Measurements from ENCODE around the gene GPATCH11.

GPATCH11 gene

DNA sequence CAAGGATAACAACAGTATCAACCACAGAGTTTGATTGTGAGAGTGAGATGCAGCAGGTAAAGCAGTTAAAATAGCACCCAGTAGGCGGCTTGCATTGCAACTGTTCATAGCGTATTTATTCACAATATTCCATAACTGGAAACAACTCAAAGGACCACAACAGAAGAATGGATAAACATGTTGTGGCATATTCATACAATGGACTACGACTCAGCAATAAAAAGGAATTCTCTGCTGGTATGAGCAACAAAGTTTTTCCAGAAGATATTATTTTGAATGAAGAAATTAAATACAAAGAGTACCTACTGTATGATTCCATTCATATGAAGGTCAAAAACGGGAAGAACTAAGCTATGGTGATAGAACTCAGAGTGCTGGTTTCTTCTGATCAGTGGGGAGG lies 25.2 kb downstream of the GPATCH11 start:
- Histone ChIP-seq H4K20me1 (ENCODE audit: insufficient read depth, low read length) (no peaks in the 10 kb centered on the region), H3K36me3 (ENCODE audit: insufficient read depth, low read length) (peaks cover 68% of the 10 kb centered on the region), H3K4me2 (ENCODE audit: low read length) (no peak overlapping the region), H2AFZ (ENCODE audit: low read length) (no peak overlapping the region), H3K27ac (ENCODE audit: low read depth, low read length, poor library complexity, severe bottlenecking) (no peak overlapping the region), H3K9ac (ENCODE audit: low read length) (no peak overlapping the region), H3K4me3 (ENCODE audit: low read depth, low read length, poor library complexity, severe bottlenecking) (no peak overlapping the region), H3K9me2 (ENCODE audit: low read depth, low read length) (no peaks in the 10 kb centered on the region), H3K9me3 (ENCODE audit: low read length) (no peaks in the 10 kb centered on the region), H3K4me1 (ENCODE audit: insufficient read depth, low read length, severe bottlenecking) (no peaks in the 10 kb centered on the region), H3K79me2 (ENCODE audit: insufficient read depth, low read length) (no peaks in the 10 kb centered on the region), H3K27me3 (ENCODE audit: insufficient read depth, low read length) (no peaks in the 10 kb centered on the region), H3F3A (ENCODE audit: insufficient read depth, low read length) (no peaks in the 10 kb centered on the region)
- TF ChIP-seq, protein P1, sequence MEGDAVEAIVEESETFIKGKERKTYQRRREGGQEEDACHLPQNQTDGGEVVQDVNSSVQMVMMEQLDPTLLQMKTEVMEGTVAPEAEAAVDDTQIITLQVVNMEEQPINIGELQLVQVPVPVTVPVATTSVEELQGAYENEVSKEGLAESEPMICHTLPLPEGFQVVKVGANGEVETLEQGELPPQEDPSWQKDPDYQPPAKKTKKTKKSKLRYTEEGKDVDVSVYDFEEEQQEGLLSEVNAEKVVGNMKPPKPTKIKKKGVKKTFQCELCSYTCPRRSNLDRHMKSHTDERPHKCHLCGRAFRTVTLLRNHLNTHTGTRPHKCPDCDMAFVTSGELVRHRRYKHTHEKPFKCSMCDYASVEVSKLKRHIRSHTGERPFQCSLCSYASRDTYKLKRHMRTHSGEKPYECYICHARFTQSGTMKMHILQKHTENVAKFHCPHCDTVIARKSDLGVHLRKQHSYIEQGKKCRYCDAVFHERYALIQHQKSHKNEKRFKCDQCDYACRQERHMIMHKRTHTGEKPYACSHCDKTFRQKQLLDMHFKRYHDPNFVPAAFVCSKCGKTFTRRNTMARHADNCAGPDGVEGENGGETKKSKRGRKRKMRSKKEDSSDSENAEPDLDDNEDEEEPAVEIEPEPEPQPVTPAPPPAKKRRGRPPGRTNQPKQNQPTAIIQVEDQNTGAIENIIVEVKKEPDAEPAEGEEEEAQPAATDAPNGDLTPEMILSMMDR (IDR thresholded peaks at IDR 0.05; ENCODE audit: low read length) = no peak
- TF ChIP-seq EZH2 (IDR thresholded peaks at IDR 0.05; ENCODE audit: borderline replicate concordance, low read length) = no peak

DNA sequence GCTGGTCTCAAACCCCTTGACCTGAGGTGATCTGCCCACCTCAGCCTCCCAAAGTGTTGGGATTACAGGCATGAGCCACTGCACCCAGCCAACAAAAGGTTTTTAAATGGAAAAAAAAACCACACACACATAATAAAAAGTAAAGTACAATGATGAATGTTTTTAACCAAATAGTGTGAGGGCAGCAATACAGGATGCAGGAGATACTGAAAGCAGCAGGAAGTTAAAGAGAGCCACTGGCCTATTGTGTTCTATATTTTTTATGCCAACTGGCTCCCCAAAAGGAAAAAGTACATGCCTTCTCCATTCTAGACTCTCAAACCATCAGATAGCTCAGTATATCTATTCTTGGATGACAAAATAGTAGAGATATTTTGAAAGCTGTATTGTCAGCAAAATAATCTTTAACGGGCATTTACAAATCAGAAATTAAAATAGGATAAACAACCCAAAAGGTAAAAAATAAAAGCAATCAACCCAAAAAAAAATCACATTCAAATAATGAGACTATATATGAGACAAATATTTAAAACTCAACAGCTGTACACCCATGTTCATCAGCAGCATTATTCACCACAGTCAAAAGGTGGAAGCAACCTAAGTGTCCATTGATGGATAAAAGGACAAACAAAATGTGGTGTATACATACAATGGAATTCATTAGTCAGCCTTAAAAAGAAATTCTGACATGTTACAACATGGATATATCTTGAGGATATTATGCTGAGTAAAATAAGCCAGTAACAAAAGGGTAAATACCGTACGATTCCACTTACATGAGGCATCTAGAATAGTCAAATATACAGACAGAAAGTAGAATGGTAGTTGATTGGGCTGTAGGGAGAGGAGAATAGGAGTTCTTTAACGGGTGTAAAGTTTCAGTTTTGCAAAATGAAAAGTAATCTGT lies 26.2 kb downstream of the GPATCH11 start:
- no peaks in the 10 kb centered on the region for H3K9me3 ChIP-seq (ENCODE audit: low read length)
- H3K79me2 ChIP-seq (ENCODE audit: insufficient read depth, low read length) = no peaks in the 10 kb centered on the region
- H2AFZ ChIP-seq (ENCODE audit: low read length) = no peak overlapping the region
- no peaks in the 10 kb centered on the region for H3K4me1 ChIP-seq (ENCODE audit: insufficient read depth, low read length, severe bottlenecking)
- H3K4me2 ChIP-seq (ENCODE audit: low read length) = no peak overlapping the region
- no peak overlapping the region for H3K4me3 ChIP-seq (ENCODE audit: low read depth, low read length, poor library complexity, severe bottlenecking)
- H3F3A ChIP-seq (ENCODE audit: insufficient read depth, low read length) = no peaks in the 10 kb centered on the region
- no peaks in the 10 kb centered on the region for H3K9me2 ChIP-seq (ENCODE audit: low read depth, low read length)
- H3K27me3 ChIP-seq (ENCODE audit: insufficient read depth, low read length) = no peaks in the 10 kb centered on the region
- peaks cover 65% of the 10 kb centered on the region for H3K36me3 ChIP-seq (ENCODE audit: insufficient read depth, low read length)
- H4K20me1 ChIP-seq (ENCODE audit: insufficient read depth, low read length) = no peaks in the 10 kb centered on the region
- H3K9ac ChIP-seq (ENCODE audit: low read length) = no peak overlapping the region
- TF ChIP-seq, protein P1 (IDR thresholded peaks at IDR 0.05; ENCODE audit: low read length) = no peak
- no peak for TF ChIP-seq EZH2 (IDR thresholded peaks at IDR 0.05; ENCODE audit: borderline replicate concordance, low read length)
- no peak overlapping the region for H3K27ac ChIP-seq (ENCODE audit: low read depth, low read length, poor library complexity, severe bottlenecking)

DNA sequence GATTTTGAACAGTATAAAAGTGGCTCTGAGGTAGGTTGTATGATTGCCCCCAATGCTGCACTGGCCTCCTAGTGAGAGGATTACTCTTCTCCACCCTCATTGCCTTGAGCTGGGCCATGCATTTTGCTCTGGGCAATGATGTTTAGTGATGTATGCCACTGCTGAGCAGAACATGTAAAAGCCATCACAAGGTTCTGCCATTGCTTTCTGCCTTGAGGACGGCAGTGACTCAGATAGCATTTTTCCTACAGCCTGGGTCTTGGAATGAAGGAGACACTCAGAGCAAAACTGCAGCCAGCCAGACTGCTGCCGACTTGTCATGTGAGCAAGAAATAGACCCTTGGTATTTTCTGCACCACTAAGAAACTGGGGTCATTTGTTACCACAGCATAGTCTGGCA lies 27.6 kb downstream of the GPATCH11 start:
- H3K4me2 ChIP-seq (ENCODE audit: low read length) = no peak overlapping the region
- H3K4me3 ChIP-seq (ENCODE audit: low read depth, low read length, poor library complexity, severe bottlenecking) = no peak overlapping the region
- no peaks in the 10 kb centered on the region for H4K20me1 ChIP-seq (ENCODE audit: insufficient read depth, low read length)
- H3K36me3 ChIP-seq (ENCODE audit: insufficient read depth, low read length) = peaks cover 62% of the 10 kb centered on the region
- no peak overlapping the region for H3K9ac ChIP-seq (ENCODE audit: low read length)
- no peaks in the 10 kb centered on the region for H3K27me3 ChIP-seq (ENCODE audit: insufficient read depth, low read length)
- no peaks in the 10 kb centered on the region for H3K9me2 ChIP-seq (ENCODE audit: low read depth, low read length)
- TF ChIP-seq EZH2 (IDR thresholded peaks at IDR 0.05; ENCODE audit: borderline replicate concordance, low read length) = no peak
- TF ChIP-seq, protein P1 (IDR thresholded peaks at IDR 0.05; ENCODE audit: low read length) = no peak
- no peaks in the 10 kb centered on the region for H3F3A ChIP-seq (ENCODE audit: insufficient read depth, low read length)
- H3K27ac ChIP-seq (ENCODE audit: low read depth, low read length, poor library complexity, severe bottlenecking) = no peak overlapping the region
- no peaks in the 10 kb centered on the region for H3K79me2 ChIP-seq (ENCODE audit: insufficient read depth, low read length)
- H3K4me1 ChIP-seq (ENCODE audit: insufficient read depth, low read length, severe bottlenecking) = no peaks in the 10 kb centered on the region
- H3K9me3 ChIP-seq (ENCODE audit: low read length) = no peaks in the 10 kb centered on the region
- no peak overlapping the region for H2AFZ ChIP-seq (ENCODE audit: low read length)

Measured in OCI-LY1 (cell line).